Stimulated activated CD8-positive, alpha-beta memory T cell treated with anti-CD3 and anti-CD28 coated beads, Interleukin-4, amount 100 ng/mL, for 1 hour (primary cell): ENCODE results near the gene SPATA17.
A peak's percentile ranks its signal among the peaks of the same experiment; 100 is the strongest.
"Not testable (repeated sequence)": the region's sequence is repeated elsewhere in the genome, so short reads cannot be mapped to it uniquely, and the experiment has no call there.

ENCODE experiments used
- DNase-seq, 2 donors: peaks; one replicate each; pipeline ENCODE4 v3.0.0-alpha.2; 2020; ENCODE audit warnings: low read depth in 2 of 2, low spot score in 1 of 2

The SPATA17 gene

GRCh38 chr1:217630711-217631591 is at the start of gene SPATA17, which contains the start of gene GPATCH2:
SPATA17 (plus strand) TSS chr1:217631344; CDS start chr1:217631379, 35 bp downstream.
GPATCH2 (minus strand) TSS chr1:217631090; CDS start chr1:217630971, 119 bp downstream.
- DNase-seq: peak; percentile 42 to 57

GRCh38 chr1:217584286-217584811 is 46.8 kb upstream of the SPATA17 start:
- DNase-seq: not testable (repeated sequence)

GRCh38 chr1:217585577-217585976 is 45.6 kb upstream of the SPATA17 start:
- no peak for DNase-seq

GRCh38 chr1:217586586-217586985 is 44.6 kb upstream of the SPATA17 start:
- no peak for DNase-seq

- no peak for DNase-seq
These were observed 40.5 kb upstream of the SPATA17 start for GRCh38 chr1:217590598-217590997.

- DNase-seq: no peak
These were observed 32.0 kb upstream of the SPATA17 start for GRCh38 chr1:217599154-217599553.

GRCh38 chr1:217602380-217602779 is 28.8 kb upstream of the SPATA17 start:
- DNase-seq: no peak

- DNase-seq: no peak
These were observed 25.8 kb upstream of the SPATA17 start for GRCh38 chr1:217605390-217605789.

GRCh38 chr1:217614200-217614712 is 16.9 kb upstream of the SPATA17 start:
- DNase-seq: no peak

GRCh38 chr1:217617126-217617525 is 14.0 kb upstream of the SPATA17 start:
- DNase-seq: no peak

GRCh38 chr1:217620814-217621213 is 10.3 kb upstream of the SPATA17 start:
- no peak for DNase-seq

- DNase-seq: no peak
These were observed 9.1 kb upstream of the SPATA17 start for GRCh38 chr1:217622042-217622441.

GRCh38 chr1:217626321-217626720 is 4.8 kb upstream of the SPATA17 start:
- DNase-seq: no peak

GRCh38 chr1:217627431-217627830 is 3.7 kb upstream of the SPATA17 start:
- DNase-seq: no peak

GRCh38 chr1:217642455-217642854 is 11.3 kb downstream of the SPATA17 start:
- no peak for DNase-seq

- DNase-seq: no peak
These were observed 16.6 kb downstream of the SPATA17 start for GRCh38 chr1:217647791-217648190.

GRCh38 chr1:217650674-217651073 is 19.5 kb downstream of the SPATA17 start:
- DNase-seq: no peak

GRCh38 chr1:217660353-217661062 is 29.4 kb downstream of the SPATA17 start:
- DNase-seq: no peak

- DNase-seq: no peak
These were observed 30.3 kb downstream of the SPATA17 start for GRCh38 chr1:217661407-217661806.

GRCh38 chr1:217668351-217668940 is 37.3 kb downstream of the SPATA17 start:
- DNase-seq: no peak

- DNase-seq: no peak
These were observed 42.2 kb downstream of the SPATA17 start for GRCh38 chr1:217673387-217673786.
